HCT116 (cell line): ENCODE data around the gene NUDT13. TPM values are rescaled to one million over a fixed set of nuclear protein-coding genes. Genes with fewer than 3 reads are reported as not detected.

Experiments used
- ATAC-seq: fragments of 200-7000 bp; cut with Tn5 transposase; 2 replicates; pipeline ENCODE4 v1.9.1; 2020; ENCODE audit warnings: mild to moderate bottlenecking, moderate library complexity
- BruUV-seq: library from RNA; stranded (reverse); fragments of 400-500 nt; replicated peaks from 2 replicates; lab custom pipeline; 2021; lab: Mats Ljungman, UMichigan
- CTCF ChIA-PET: fragments of 300-600 bp; sonication (Branson Sonifier 250); formaldehyde crosslinking; loops from one replicate; lab custom pipeline; 2021; ENCODE audit warnings: antibody characterized with exemption; lab: Charles Lee
- POLR2A ChIA-PET: fragments of 300-600, 350-600 bp; sonication (Branson Sonifier 250); formaldehyde crosslinking; loops from one replicate; lab custom pipeline; 2021; ENCODE audit warnings: antibody characterized with exemption; lab: Charles Lee
- RAD21 ChIA-PET, 2 experiments: fragments of 300-600 bp; sonication (Branson Sonifier 250); formaldehyde crosslinking; loops; one replicate each; lab custom pipeline; 2023; ENCODE audit warnings: low total read pairs in 2 of 2; ENCODE audit not compliant: uncharacterized antibody in 2 of 2, unreplicated experiment in 2 of 2, low non-redundant PET in 1 of 2; lab: Charles Lee
- DNase-seq: peaks from one replicate; pipeline ENCODE4 v3.0.0-alpha.2; 2010; ENCODE audit warnings: low read depth, low spot score
- H2AFZ ChIP-seq: fragments of 200-600 bp; shearing (Covaris generic), sonication (generic); 2 replicates; pipeline ENCODE4 v1.6.1; 2017; ENCODE audit warnings: low read depth, mixed run types, mixed read lengths, antibody characterized with exemption, low read length; ENCODE audit not compliant: poor library complexity, severe bottlenecking
- H3K27ac ChIP-seq: 2 replicates; pipeline ENCODE4 v1.5.1; 2012; ENCODE audit warnings: low read depth, low read length
- H3K27me3 ChIP-seq: fragments of 200-600 bp; sonication (generic); 2 replicates; pipeline ENCODE4 v1.6.1; 2016; ENCODE audit warnings: mixed run types, low read length, mixed read lengths; ENCODE audit not compliant: insufficient read depth
- H3K36me3 ChIP-seq, 2 experiments: fragments of 200-500 bp in 1 of 2; fragments of 200-600 bp in 1 of 2; sonication (Bioruptor generic) in 1 of 2; sonication (generic) in 1 of 2; 2 replicates each; pipeline versions ENCODE4 v1.5.1 to v1.6.1; 2014 to 2016; ENCODE audit warnings: low read length in 2 of 2, inconsistent platforms in 1 of 2, mixed read lengths in 1 of 2, mixed run types in 1 of 2; ENCODE audit not compliant: insufficient read depth in 2 of 2, control insufficient read depth in 1 of 2
- H3K4me1 ChIP-seq, 2 experiments: fragments of 200-600 bp in 1 of 2; sonication (generic) in 1 of 2; 2 replicates each; pipeline versions ENCODE4 v1.5.1 to v1.6.1; 2012 to 2017; ENCODE audit warnings: low read length in 2 of 2, inconsistent platforms in 1 of 2, mild to moderate bottlenecking in 1 of 2, mixed read lengths in 1 of 2, mixed run types in 1 of 2, moderate library complexity in 1 of 2; ENCODE audit not compliant: insufficient read depth in 2 of 2, control insufficient read depth in 1 of 2
- H3K4me2 ChIP-seq: fragments of 200-600 bp; sonication (generic); 2 replicates; pipeline ENCODE4 v1.6.1; 2017; ENCODE audit warnings: mixed run types, low read length, mixed read lengths
- H3K4me3 ChIP-seq, 2 experiments: fragments of 200-600 bp in 1 of 2; sonication (generic) in 1 of 2; replicated peaks in 1 of 2; 2 replicates each; pipeline ENCODE4 v1.5.1; 2011 to 2016; ENCODE audit warnings: low read length in 2 of 2, control low read depth in 1 of 2, low read depth in 1 of 2, mild to moderate bottlenecking in 1 of 2, mixed read lengths in 1 of 2, mixed run types in 1 of 2
- H3K79me2 ChIP-seq: fragments of 200-600 bp; sonication (generic); 2 replicates; pipeline ENCODE4 v1.6.1; 2017; ENCODE audit warnings: mild to moderate bottlenecking, mixed run types, low read length, moderate library complexity, mixed read lengths; ENCODE audit not compliant: insufficient read depth
- H3K9ac ChIP-seq: fragments of 200-600 bp; sonication (generic); 2 replicates; pipeline ENCODE4 v1.6.1; 2016; ENCODE audit warnings: low read length, mixed read lengths
- H3K9me2 ChIP-seq: fragments of 200-600 bp; sonication (generic), shearing (Covaris generic); 2 replicates; pipeline ENCODE4 v1.6.1; 2017; ENCODE audit warnings: mixed run types, mild to moderate bottlenecking, moderate library complexity; ENCODE audit not compliant: insufficient read depth
- H3K9me3 ChIP-seq, 2 experiments: fragments of 200-500 bp in 1 of 2; fragments of 200-600 bp in 1 of 2; sonication (Bioruptor generic) in 1 of 2; sonication (generic) in 1 of 2; 2 replicates each; pipeline ENCODE4 v1.6.1; 2014 to 2017; ENCODE audit warnings: low read length in 2 of 2, mixed read lengths in 2 of 2, inconsistent platforms in 1 of 2, low read depth in 1 of 2, mild to moderate bottlenecking in 1 of 2, mixed run types in 1 of 2, moderate library complexity in 1 of 2; ENCODE audit not compliant: control insufficient read depth in 1 of 2, insufficient read depth in 1 of 2
- H4K20me1 ChIP-seq: fragments of 200-600 bp; sonication (generic), shearing (Covaris generic); 2 replicates; pipeline ENCODE4 v1.6.1; 2017; ENCODE audit warnings: mixed run types, mild to moderate bottlenecking, moderate library complexity; ENCODE audit not compliant: insufficient read depth
- ATF3 ChIP-seq: IDR thresholded peaks from 2 replicates; pipeline ENCODE4 v1.6.1; 2012
- CBX3 ChIP-seq: IDR thresholded peaks from 2 replicates; pipeline ENCODE4 v1.6.1; 2012; ENCODE audit warnings: low read depth
- POLR2A ChIP-seq: IDR thresholded peaks from 2 replicates; pipeline ENCODE4 v1.7.0; 2011; ENCODE audit warnings: borderline replicate concordance; ENCODE audit not compliant: insufficient read depth, insufficient read length; ENCODE audit errors: extremely low read depth
- RAD21 ChIP-seq: IDR thresholded peaks from 2 replicates; pipeline ENCODE4 v1.6.1; 2012; ENCODE audit warnings: low read depth, mild to moderate bottlenecking
- REST ChIP-seq: IDR thresholded peaks from 2 replicates; pipeline ENCODE4 v1.6.1; 2012; ENCODE audit warnings: low read depth
- SRF ChIP-seq: IDR thresholded peaks from 2 replicates; pipeline ENCODE4 v1.6.1; 2012; ENCODE audit warnings: low read depth
- TCF7L2 ChIP-seq: IDR thresholded peaks from 2 replicates; pipeline ENCODE4 v1.7.0; 2011; ENCODE audit warnings: borderline replicate concordance, inconsistent platforms; ENCODE audit not compliant: insufficient read depth, insufficient read length; ENCODE audit errors: extremely low read depth
- ZBTB33 ChIP-seq: IDR thresholded peaks from 2 replicates; pipeline ENCODE4 v1.6.1; 2011; ENCODE audit warnings: mild to moderate bottlenecking, low read length, moderate library complexity; ENCODE audit not compliant: insufficient replicate concordance; ENCODE audit errors: extremely low read depth
- intact Hi-C: fragments of 100-400 bp; cut with micrococcal nuclease; formaldehyde crosslinking; loops from 2 replicates; pipeline ENCODE4 v1.10.0; 2022
- total RNA-seq: library from RNA; stranded (reverse); gene quantifications from one replicate; pipeline ENCODE4 v1.2.1, GENCODE V29; 2021; ENCODE audit not compliant: unreplicated experiment

Gene NUDT13
- total RNA-seq, 1 experiment from 2014 or later: 1.2 TPM

- Histone ChIP-seq H3K79me2 (peaks cover 54% of the 10 kb centered on the region), H3K4me2 (no peak overlapping the region)
- TF ChIP-seq TCF7L2 (no peak), SRF (no peak), REST (no peak), POLR2A (no peak), ZBTB33 (no peak), CBX3 (no peak), RAD21 (no peak), ATF3 (no peak)
- TF ChIP-seq, all 23 proteins: peak for 0
- Histone ChIP-seq H3K27ac (no peak overlapping the region), H3K9ac (no peak overlapping the region), H3K4me3 (no peak overlapping the region), H4K20me1 (no peaks in the 10 kb centered on the region; the same call in 1 of the 2 replicates), H2AFZ (no peak overlapping the region), H3K4me1 (no peaks in the 10 kb centered on the region), H3K9me2 (no peaks in the 10 kb centered on the region), H3K36me3 (peaks cover 6 to 28% of the 10 kb centered on the region in 2 experiments; a peak in 3 of 4 replicates), H3K27me3 (no peaks in the 10 kb centered on the region), H3K9me3 (no peaks in the 10 kb centered on the region)
- CTCF ChIA-PET: interaction anchor here (2.3 kb wide), 1 partner anchor 16 kb away, joined by 8 read pairs; no protein-coding TSS in a partner anchor
- BruUV-seq: no TSS peak
- intact Hi-C loops: no loop called here
- RAD21 ChIA-PET: no interaction called here
- POLR2A ChIA-PET: interaction anchor here (1.2 to 1.8 kb wide), 2 partner anchors 19 to 20 kb away, joined by 3 to 6 read pairs; partner anchors contain the start of gene P4HA1
- DNase-seq (no peak), ATAC-seq (no peak)
Measured at GRCh38 chr10:73076360-73077183, 33.7 kb upstream of the NUDT13 start.
